T47D (cell line): ENCODE results near the gene ASS1.

ENCODE experiments used
- DNase-seq, 2 experiments: peaks; one replicate each; pipeline versions ENCODE4 v3.0.0 to v3.0.0-alpha.2; 2011 to 2012; ENCODE audit warnings: low read depth in 1 of 2, low spot score in 1 of 2
- JUND ChIP-seq: IDR thresholded peaks from 2 replicates; pipeline ENCODE4 v1.6.1; 2012; ENCODE audit warnings: low read depth
- in situ Hi-C: cut with HindIII; loops from 2 replicates; pipeline ENCODE4 v1.10.0; 2016; ENCODE audit warnings: low sequenced_read_pairs, low pct_unique_long_range_greater_than_20kb

Gene ASS1

GRCh38 chr9:130424595-130425454, 19.9 kb upstream of the ASS1 start:
- DNase-seq = no peak
- in situ Hi-C loops = no loop called here
- no peak for TF ChIP-seq JUND

GRCh38 chr9:130425741-130426466, 18.9 kb upstream of the ASS1 start:
- in situ Hi-C loops = no loop called here
- DNase-seq = no peak
- no peak for TF ChIP-seq JUND

- in situ Hi-C loops = no loop called here
- DNase-seq = no peak
- no peak for TF ChIP-seq JUND
These were observed 18.3 kb upstream of the ASS1 start for GRCh38 chr9:130426467-130426773.

- TF ChIP-seq JUND = no peak
- DNase-seq = no peak
- in situ Hi-C loops = no loop called here
These were observed 17.9 kb upstream of the ASS1 start for GRCh38 chr9:130426883-130427282.

GRCh38 chr9:130427326-130427725, 17.4 kb upstream of the ASS1 start:
- in situ Hi-C loops = no loop called here
- no peak for TF ChIP-seq JUND
- DNase-seq = no peak

- TF ChIP-seq JUND = no peak
- no peak for DNase-seq
- in situ Hi-C loops = no loop called here
These were observed 16.6 kb upstream of the ASS1 start for GRCh38 chr9:130428086-130428665.

GRCh38 chr9:130429381-130429780, 15.4 kb upstream of the ASS1 start:
- no peak for TF ChIP-seq JUND
- DNase-seq = no peak
- in situ Hi-C loops = no loop called here

GRCh38 chr9:130429831-130430230, 14.9 kb upstream of the ASS1 start:
- in situ Hi-C loops = no loop called here
- TF ChIP-seq JUND = no peak
- no peak for DNase-seq

GRCh38 chr9:130430232-130430631, 14.5 kb upstream of the ASS1 start:
- in situ Hi-C loops = no loop called here
- DNase-seq = no peak
- TF ChIP-seq JUND = no peak

GRCh38 chr9:130430734-130431535, 13.8 kb upstream of the ASS1 start:
- TF ChIP-seq JUND = no peak
- in situ Hi-C loops = no loop called here
- no peak for DNase-seq

GRCh38 chr9:130431536-130432303, 13.0 kb upstream of the ASS1 start:
- no peak for TF ChIP-seq JUND
- no peak for DNase-seq
- in situ Hi-C loops = no loop called here

- in situ Hi-C loops = no loop called here
- peak in 1 of 2 experiments; percentile 76 for DNase-seq
- TF ChIP-seq JUND = no peak
These were observed 12.4 kb upstream of the ASS1 start for GRCh38 chr9:130432362-130432761.
